UCSD-AML1 (cell line): ENCODE data around the gene PIGU.
"Not testable (repeated sequence)": the region's sequence is repeated elsewhere in the genome, so short reads cannot be mapped to it uniquely, and the experiment has no call there.

Experiments
- DNase-seq: peaks from one replicate; lab custom pipeline; 2025; ENCODE audit not compliant: unreplicated experiment; lab: John Stamatoyannopoulos, UW

The PIGU gene

DNA sequence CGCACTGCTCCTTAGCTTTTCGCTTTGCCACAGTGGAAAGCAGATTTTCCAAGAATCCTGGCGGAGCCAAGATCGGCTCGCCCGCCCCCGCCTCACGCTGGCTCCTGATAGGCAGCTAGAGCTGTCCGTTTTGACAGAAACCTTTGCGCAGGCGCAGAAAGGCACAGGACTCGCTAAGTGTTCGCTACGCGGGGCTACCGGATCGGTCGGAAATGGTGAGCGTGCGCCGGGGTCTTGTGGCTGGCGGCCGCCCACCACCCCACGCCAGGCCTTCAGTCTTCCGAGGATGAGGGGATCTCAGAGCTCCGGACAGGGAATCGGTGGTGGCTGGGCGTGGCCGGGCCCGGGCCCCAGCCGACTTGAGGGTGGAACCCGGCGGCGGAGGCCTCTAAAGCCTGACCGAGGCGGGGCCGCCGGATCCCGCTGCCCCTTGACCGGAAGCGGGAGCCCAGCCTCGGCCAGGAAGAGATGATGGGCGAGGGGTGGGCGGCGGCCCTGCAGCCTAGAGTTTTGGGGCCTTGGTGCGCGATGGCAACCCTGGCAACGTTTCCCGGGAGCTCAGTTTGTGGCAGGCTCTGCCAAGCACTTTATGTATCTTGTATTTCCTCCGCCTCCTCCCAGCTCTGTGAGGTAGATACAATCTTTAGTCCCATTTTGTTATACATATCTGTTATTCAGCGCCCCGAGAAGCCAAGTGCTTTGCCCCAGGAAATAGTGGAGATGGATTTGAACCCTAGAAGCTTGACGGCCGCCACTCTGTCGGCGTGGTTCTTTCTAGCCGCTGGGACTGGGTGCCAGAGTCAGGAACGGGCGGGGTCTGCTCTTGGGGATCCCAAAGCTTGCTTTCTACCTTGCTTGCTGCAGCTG is 160.4 kb downstream of the PIGU start, which contains the start of gene DYNLRB1:
DYNLRB1 (plus strand) TSS at position 176 of the 867 bp plus-strand sequence; CDS start at position 213, 37 bp downstream.
- DNase-seq, result peak; percentile 92

- DNase-seq, result peak; percentile 70
These were observed 161.2 kb downstream of the PIGU start for GRCh38 chr20:34515484-34516246.

DNA sequence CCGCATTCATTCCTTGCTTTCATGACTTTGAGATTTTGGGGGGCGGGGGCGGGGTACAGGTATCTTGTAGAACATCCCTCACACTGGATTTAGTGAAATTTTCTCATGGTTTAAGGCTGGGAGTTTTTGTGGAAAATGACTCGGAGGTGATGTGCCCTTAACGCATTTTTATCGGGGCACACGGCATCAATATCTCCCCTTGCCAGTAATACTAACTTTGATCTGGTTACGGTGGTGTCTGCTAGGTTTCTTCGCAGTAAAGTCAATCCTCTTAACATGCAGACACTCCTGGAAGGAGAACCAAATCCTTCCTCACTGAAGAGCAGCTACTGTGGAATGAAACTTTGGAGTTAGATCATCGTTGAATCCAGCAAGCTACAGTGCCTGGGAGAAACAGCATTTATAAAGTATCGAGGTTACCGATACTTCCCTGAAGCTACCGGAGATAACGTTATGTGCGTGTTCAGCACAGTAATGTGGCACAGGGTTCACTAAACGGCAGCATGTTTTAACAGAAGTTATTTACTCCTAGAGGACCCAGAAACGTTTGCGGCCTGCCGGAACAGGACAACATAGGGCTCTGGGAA is 161.9 kb downstream of the PIGU start:
- no peak for DNase-seq

DNA sequence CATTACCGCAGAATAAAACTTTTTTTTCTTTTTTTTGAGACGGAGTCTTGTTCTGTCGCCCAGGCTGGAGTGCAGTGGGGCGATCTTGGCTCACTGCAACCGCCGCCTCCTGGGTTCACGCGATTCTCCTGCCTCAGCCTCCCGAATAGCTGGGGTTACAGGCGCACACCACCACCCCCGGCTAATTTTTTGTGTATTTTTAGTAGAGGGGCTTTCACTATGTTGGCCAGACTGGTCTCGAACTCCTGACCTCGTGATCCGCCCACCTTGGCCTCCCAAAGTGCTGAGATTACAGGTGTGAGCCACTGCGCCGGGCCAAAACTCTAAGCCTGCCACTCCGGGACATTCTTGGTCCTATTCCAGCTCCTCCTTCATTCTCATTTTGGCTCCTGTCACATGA is 162.9 kb downstream of the PIGU start:
- not testable (repeated sequence) for DNase-seq

- DNase-seq, result no peak
These were observed 163.9 kb downstream of the PIGU start for GRCh38 chr20:34512955-34513419.

GRCh38 chr20:34512266-34512954 is 164.5 kb downstream of the PIGU start:
- no peak for DNase-seq

- no peak for DNase-seq
These were observed 165.0 kb downstream of the PIGU start for GRCh38 chr20:34511891-34512265.

- DNase-seq, result no peak
These were observed 166.3 kb downstream of the PIGU start for GRCh38 chr20:34510575-34510974.
